ENCODE results near the gene FRMD6. TPM values are rescaled to one million over a fixed set of nuclear protein-coding genes. Genes with fewer than 3 reads are reported as not detected.

Gene FRMD6
- total RNA-seq, 1 donor from 2014 or later, result 10.0 TPM

GRCh38 chr14:51638071-51638944, 13.4 kb upstream of the FRMD6 start:
- no peaks in the 10 kb centered on the region for H3K4me1 ChIP-seq
- ATAC-seq, result peak; percentile 75
- H3K4me3 ChIP-seq, result no peak overlapping the region
- no peaks in the 10 kb centered on the region for H3K9me3 ChIP-seq
- H3K27me3 ChIP-seq (ENCODE audit: low read depth), result no peaks in the 10 kb centered on the region
- no peaks in the 10 kb centered on the region for H3K36me3 ChIP-seq
- no peak for TF ChIP-seq CTCF (IDR thresholded peaks at IDR 0.05)
- no peak for DNase-seq
- H3K27ac ChIP-seq, result no peak overlapping the region
- intact Hi-C loops (cut with DNase I), result no loop called here

- DNase-seq (no peak), ATAC-seq (no peak)
- no peak for TF ChIP-seq CTCF (IDR thresholded peaks at IDR 0.05)
- Histone ChIP-seq H3K4me3 (no peak overlapping the region), H3K4me1 (no peaks in the 10 kb centered on the region), H3K27ac (no peak overlapping the region), H3K9me3 (no peaks in the 10 kb centered on the region), H3K27me3 (ENCODE audit: low read depth) (no peaks in the 10 kb centered on the region), H3K36me3 (no peaks in the 10 kb centered on the region)
- intact Hi-C loops (cut with DNase I), result no loop called here
Measured at GRCh38 chr14:51639668-51640316, 11.9 kb upstream of the FRMD6 start.

GRCh38 chr14:51643140-51643539, 8.6 kb upstream of the FRMD6 start:
- H3K27ac ChIP-seq, result no peak overlapping the region
- H3K36me3 ChIP-seq, result no peaks in the 10 kb centered on the region
- no peaks in the 10 kb centered on the region for H3K9me3 ChIP-seq
- H3K4me3 ChIP-seq, result no peak overlapping the region
- intact Hi-C loops (cut with DNase I), result no loop called here
- H3K27me3 ChIP-seq (ENCODE audit: low read depth), result no peaks in the 10 kb centered on the region
- ATAC-seq (no peak), DNase-seq (no peak)
- H3K4me1 ChIP-seq, result no peaks in the 10 kb centered on the region
- no peak for TF ChIP-seq CTCF (IDR thresholded peaks at IDR 0.05)

GRCh38 chr14:51644217-51644933, 7.3 kb upstream of the FRMD6 start:
- H3K27ac ChIP-seq, result no peak overlapping the region
- H3K9me3 ChIP-seq, result no peaks in the 10 kb centered on the region
- H3K36me3 ChIP-seq, result no peaks in the 10 kb centered on the region
- intact Hi-C loops (cut with DNase I), result no loop called here
- DNase-seq, result no peak
- no peaks in the 10 kb centered on the region for H3K4me1 ChIP-seq
- H3K4me3 ChIP-seq, result no peak overlapping the region
- H3K27me3 ChIP-seq (ENCODE audit: low read depth), result no peaks in the 10 kb centered on the region
- no peak for TF ChIP-seq CTCF (IDR thresholded peaks at IDR 0.05)
- ATAC-seq, result no peak

- no peaks in the 10 kb centered on the region for H3K36me3 ChIP-seq
- H3K4me1 ChIP-seq, result peaks cover 18% of the 10 kb centered on the region
- intact Hi-C loops (cut with DNase I), result no loop called here
- no peak for TF ChIP-seq CTCF (IDR thresholded peaks at IDR 0.05)
- no peaks in the 10 kb centered on the region for H3K27me3 ChIP-seq (ENCODE audit: low read depth)
- ATAC-seq, result no peak
- no peak for DNase-seq
- H3K9me3 ChIP-seq, result no peaks in the 10 kb centered on the region
- H3K27ac ChIP-seq, result no peak overlapping the region
- no peak overlapping the region for H3K4me3 ChIP-seq
Measured at GRCh38 chr14:51648296-51648695, 3.4 kb upstream of the FRMD6 start.

Data from lower lobe of right lung (tissue), 2 donors.